ENCODE results near the gene ARL6IP4.
"Not testable (repeated sequence)": the region's sequence is repeated elsewhere in the genome, so short reads cannot be mapped to it uniquely, and the experiment has no call there.

ARL6IP4 gene

DNA sequence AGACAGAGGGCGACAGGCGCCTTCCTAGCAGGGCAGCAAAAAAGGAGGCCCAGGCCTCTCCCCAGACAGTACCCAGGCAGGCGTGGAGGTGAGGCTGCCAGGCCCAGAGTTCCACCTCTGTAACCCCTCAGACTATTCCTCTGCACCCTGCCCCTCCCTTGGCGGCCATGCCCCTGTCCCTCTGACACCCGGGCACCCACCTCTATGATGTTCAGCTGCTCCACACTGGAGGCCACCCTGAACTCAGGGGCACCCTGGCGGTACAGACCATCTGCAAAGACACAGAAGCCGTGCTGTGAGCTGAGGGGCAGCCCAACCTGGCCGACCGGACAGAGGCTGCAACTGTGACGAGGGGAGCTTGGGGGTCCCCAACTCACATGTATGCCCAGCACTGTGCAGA lies 20.1 kb downstream of the ARL6IP4 start:
- Mint-ChIP-seq H3K27me3 (no peaks in the 10 kb centered on the region), H3K27ac (no peak overlapping the region), H3K9me3 (no peaks in the 10 kb centered on the region), H3K4me1 (ENCODE audit: low read depth) (no peaks in the 10 kb centered on the region), H3K36me3 (ENCODE audit: low read depth) (no peaks in the 10 kb centered on the region), H3K4me3 (no peak overlapping the region)

DNA sequence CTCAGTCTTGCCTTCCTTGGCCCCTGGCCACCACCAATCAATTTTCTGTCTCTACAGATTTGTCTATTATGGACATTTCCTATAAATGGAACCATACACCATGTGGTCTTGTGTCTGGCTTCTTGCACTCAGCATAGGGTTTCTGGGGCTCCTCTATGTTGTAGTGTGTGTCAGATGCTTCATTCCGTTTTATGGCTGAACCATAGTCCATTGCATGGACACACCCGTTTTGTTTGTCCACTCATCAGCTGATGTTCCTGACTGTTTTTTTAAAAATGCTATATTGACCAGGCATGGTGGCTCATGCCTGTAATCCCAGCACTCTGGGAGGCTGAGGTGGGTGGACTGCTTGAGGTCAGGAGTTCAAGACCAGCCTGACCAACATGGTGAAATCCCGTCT lies 21.0 kb downstream of the ARL6IP4 start:
- Mint-ChIP-seq H3K4me3 (no peak overlapping the region), H3K27me3 (no peaks in the 10 kb centered on the region), H3K4me1 (ENCODE audit: low read depth) (no peaks in the 10 kb centered on the region), H3K27ac (no peak overlapping the region), H3K9me3 (no peaks in the 10 kb centered on the region), H3K36me3 (ENCODE audit: low read depth) (no peaks in the 10 kb centered on the region)

DNA sequence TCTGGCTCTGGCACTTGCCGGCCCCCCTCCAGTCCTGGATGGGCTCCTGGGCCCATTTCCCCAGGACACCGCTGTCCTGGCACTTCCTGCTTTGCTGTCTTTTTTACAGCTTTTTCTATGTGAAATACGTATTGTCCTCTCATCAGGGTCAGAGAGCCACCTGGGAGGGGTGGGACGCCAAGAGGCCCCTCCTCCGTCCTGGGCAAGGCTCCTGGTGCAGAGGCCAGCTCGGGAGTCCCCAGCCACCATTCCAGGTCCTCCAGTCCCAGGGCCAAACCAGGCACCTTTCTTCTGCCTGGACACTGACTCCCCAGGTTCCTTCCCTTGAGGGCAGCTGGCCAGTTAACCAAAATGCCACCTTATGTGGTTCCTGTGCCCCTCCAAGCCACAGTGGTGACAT lies 22.8 kb downstream of the ARL6IP4 start:
- no peaks in the 10 kb centered on the region for H3K4me1 Mint-ChIP-seq (ENCODE audit: low read depth)
- peak overlapping the region; percentile 14 for H3K27ac Mint-ChIP-seq
- no peaks in the 10 kb centered on the region for H3K27me3 Mint-ChIP-seq
- no peaks in the 10 kb centered on the region for H3K9me3 Mint-ChIP-seq
- H3K36me3 Mint-ChIP-seq (ENCODE audit: low read depth), result peaks cover 3% of the 10 kb centered on the region
- H3K4me3 Mint-ChIP-seq, result no peak overlapping the region

DNA sequence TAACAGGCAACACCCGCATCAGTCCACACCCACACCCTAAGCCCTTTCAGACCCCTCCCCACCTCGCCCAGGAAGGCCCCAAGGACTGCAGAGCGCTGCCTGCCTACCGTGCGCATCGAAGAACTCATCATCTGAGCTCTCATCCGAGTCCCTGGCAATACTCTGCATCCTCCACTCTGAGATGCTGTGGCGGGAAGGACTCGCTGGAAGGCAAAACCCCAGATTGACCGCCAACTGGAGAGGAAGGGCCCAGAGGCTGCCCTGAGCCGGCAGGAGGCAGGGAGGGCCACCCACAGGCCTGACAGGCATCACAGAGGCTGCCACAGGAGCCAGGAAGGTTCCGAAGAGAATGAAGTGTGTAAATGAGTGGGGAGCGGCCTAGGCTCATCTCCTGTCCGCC lies 23.8 kb downstream of the ARL6IP4 start:
- Mint-ChIP-seq H3K36me3 (ENCODE audit: low read depth) (peaks cover 3% of the 10 kb centered on the region), H3K9me3 (no peaks in the 10 kb centered on the region), H3K27ac (no peak overlapping the region), H3K27me3 (no peaks in the 10 kb centered on the region), H3K4me3 (no peak overlapping the region), H3K4me1 (ENCODE audit: low read depth) (no peaks in the 10 kb centered on the region)

- Mint-ChIP-seq H3K27me3 (no peaks in the 10 kb centered on the region), H3K27ac (no peak overlapping the region), H3K9me3 (no peaks in the 10 kb centered on the region), H3K4me3 (no peak overlapping the region), H3K36me3 (ENCODE audit: low read depth) (peaks cover 3% of the 10 kb centered on the region), H3K4me1 (ENCODE audit: low read depth) (no peaks in the 10 kb centered on the region)
These were observed 24.7 kb downstream of the ARL6IP4 start for GRCh38 chr12:123005081-123005626.

DNA sequence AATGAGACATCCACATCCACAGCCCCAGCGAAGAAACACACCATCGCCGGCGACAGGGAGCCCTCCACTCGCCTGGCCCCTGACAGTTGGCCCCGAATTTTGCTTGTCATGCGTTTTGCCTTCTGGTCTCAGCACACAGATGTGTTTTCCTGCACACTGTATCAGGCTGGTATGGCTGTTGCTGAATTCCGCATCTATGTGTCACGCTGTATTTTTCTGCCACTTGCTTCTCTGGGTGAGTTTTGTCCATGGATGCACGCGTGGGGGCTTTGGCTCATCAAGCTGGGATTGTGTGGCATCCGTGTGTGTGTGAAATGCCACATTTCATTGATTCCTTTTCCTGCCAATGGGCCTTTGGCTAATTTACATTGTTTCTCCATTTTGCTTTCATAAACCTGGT lies 26.5 kb downstream of the ARL6IP4 start:
- Mint-ChIP-seq H3K27me3 (no peaks in the 10 kb centered on the region), H3K4me1 (ENCODE audit: low read depth) (no peaks in the 10 kb centered on the region), H3K27ac (no peak overlapping the region), H3K9me3 (no peaks in the 10 kb centered on the region), H3K4me3 (no peak overlapping the region), H3K36me3 (ENCODE audit: low read depth) (peaks cover 3% of the 10 kb centered on the region)

GRCh38 chr12:123010110-123010509 lies 29.6 kb downstream of the ARL6IP4 start:
- Mint-ChIP-seq H3K9me3 (no peaks in the 10 kb centered on the region), H3K36me3 (ENCODE audit: low read depth) (peaks cover 3% of the 10 kb centered on the region), H3K4me1 (ENCODE audit: low read depth) (no peaks in the 10 kb centered on the region), H3K27ac (no peak overlapping the region), H3K4me3 (no peak overlapping the region), H3K27me3 (no peaks in the 10 kb centered on the region)

- Mint-ChIP-seq H3K9me3 (no peaks in the 10 kb centered on the region), H3K4me1 (ENCODE audit: low read depth) (peaks cover 2% of the 10 kb centered on the region), H3K4me3 (no peak overlapping the region), H3K36me3 (ENCODE audit: low read depth) (peaks cover 3% of the 10 kb centered on the region), H3K27ac (no peak overlapping the region), H3K27me3 (no peaks in the 10 kb centered on the region)
These were observed 30.2 kb downstream of the ARL6IP4 start for GRCh38 chr12:123010681-123011080.

GRCh38 chr12:123011701-123012100 lies 31.2 kb downstream of the ARL6IP4 start:
- no peaks in the 10 kb centered on the region for H3K27me3 Mint-ChIP-seq
- H3K4me1 Mint-ChIP-seq (ENCODE audit: low read depth), result peaks cover 3% of the 10 kb centered on the region

GRCh38 chr12:123013185-123014095 lies 33.0 kb downstream of the ARL6IP4 start:
- no peak overlapping the region for H3K4me3 Mint-ChIP-seq
- H3K27me3 Mint-ChIP-seq, result no peaks in the 10 kb centered on the region
- no peaks in the 10 kb centered on the region for H3K9me3 Mint-ChIP-seq
- H3K4me1 Mint-ChIP-seq (ENCODE audit: low read depth), result peaks cover 3% of the 10 kb centered on the region
- no peak overlapping the region for H3K27ac Mint-ChIP-seq
- H3K36me3 Mint-ChIP-seq (ENCODE audit: low read depth), result peaks cover 3% of the 10 kb centered on the region

More at GRCh38 chr12:123011701-123012100, 31.2 kb downstream of the ARL6IP4 start:
- no peak overlapping the region for H3K4me3 Mint-ChIP-seq
- no peaks in the 10 kb centered on the region for H3K9me3 Mint-ChIP-seq
- peaks cover 7% of the 10 kb centered on the region for H3K36me3 Mint-ChIP-seq (ENCODE audit: low read depth)
- no peak overlapping the region for H3K27ac Mint-ChIP-seq

DNA sequence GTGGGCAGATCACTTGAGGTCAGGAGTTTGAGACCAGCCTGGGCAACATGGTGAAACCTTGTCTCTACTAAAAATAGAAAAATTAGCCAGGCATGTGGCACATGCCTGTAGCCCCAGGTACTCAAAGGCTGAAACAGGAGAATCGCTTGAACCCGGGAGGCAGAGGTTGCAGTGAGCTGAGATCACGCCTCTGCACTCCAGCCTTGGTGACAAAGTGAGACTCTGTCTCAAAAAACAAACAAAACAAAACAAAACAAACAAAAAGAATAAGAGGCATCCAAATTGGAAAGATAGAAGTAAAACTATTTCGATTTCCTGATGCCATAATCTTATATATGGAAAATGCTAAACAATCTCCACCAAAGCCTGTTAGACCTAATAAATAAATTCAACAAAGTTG lies 34.0 kb downstream of the ARL6IP4 start:
- H3K27me3 Mint-ChIP-seq; H3K27ac Mint-ChIP-seq; H3K36me3 Mint-ChIP-seq (ENCODE audit: low read depth); H3K4me3 Mint-ChIP-seq; H3K9me3 Mint-ChIP-seq; H3K4me1 Mint-ChIP-seq (ENCODE audit: low read depth): not testable (repeated sequence)

GRCh38 chr12:123017753-123018152 lies 37.3 kb downstream of the ARL6IP4 start:
- Mint-ChIP-seq H3K36me3 (ENCODE audit: low read depth) (peaks cover 3% of the 10 kb centered on the region), H3K4me3 (no peak overlapping the region), H3K4me1 (ENCODE audit: low read depth) (peaks cover 3% of the 10 kb centered on the region), H3K27me3 (no peaks in the 10 kb centered on the region), H3K27ac (no peak overlapping the region), H3K9me3 (no peaks in the 10 kb centered on the region)

DNA sequence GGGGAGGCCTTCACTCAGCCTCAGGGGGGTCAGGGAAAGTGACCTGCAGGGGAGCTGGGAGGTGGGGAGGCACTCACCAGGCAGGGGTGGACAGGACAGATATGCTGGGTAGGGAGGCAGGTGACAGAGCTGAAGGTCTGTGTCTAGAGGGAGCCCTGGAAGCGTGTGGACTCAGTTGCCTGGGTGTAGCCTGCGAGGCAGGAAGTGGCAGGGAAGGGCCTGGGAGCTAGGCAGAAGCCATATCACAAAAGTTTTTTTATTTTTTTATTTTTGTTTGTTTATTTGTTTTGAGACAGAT lies 39.3 kb downstream of the ARL6IP4 start:
- H3K4me3 Mint-ChIP-seq, result no peak overlapping the region
- peaks cover 17% of the 10 kb centered on the region for H3K4me1 Mint-ChIP-seq (ENCODE audit: low read depth)
- no peaks in the 10 kb centered on the region for H3K27me3 Mint-ChIP-seq
- H3K27ac Mint-ChIP-seq, result no peak overlapping the region
- H3K9me3 Mint-ChIP-seq, result no peaks in the 10 kb centered on the region
- H3K36me3 Mint-ChIP-seq (ENCODE audit: low read depth), result peaks cover 3% of the 10 kb centered on the region

GRCh38 chr12:123021688-123022604 lies 41.5 kb downstream of the ARL6IP4 start:
- H3K36me3 Mint-ChIP-seq (ENCODE audit: low read depth), result no peaks in the 10 kb centered on the region
- H3K4me1 Mint-ChIP-seq (ENCODE audit: low read depth), result peaks cover 24% of the 10 kb centered on the region
- no peak overlapping the region for H3K4me3 Mint-ChIP-seq
- H3K27ac Mint-ChIP-seq, result no peak overlapping the region
- no peaks in the 10 kb centered on the region for H3K9me3 Mint-ChIP-seq
- no peaks in the 10 kb centered on the region for H3K27me3 Mint-ChIP-seq

GRCh38 chr12:123022846-123023245 lies 42.4 kb downstream of the ARL6IP4 start:
- Mint-ChIP-seq H3K36me3 (ENCODE audit: low read depth) (no peaks in the 10 kb centered on the region), H3K27ac (no peak overlapping the region), H3K4me1 (ENCODE audit: low read depth) (peaks cover 24% of the 10 kb centered on the region), H3K27me3 (no peaks in the 10 kb centered on the region), H3K4me3 (no peak overlapping the region), H3K9me3 (no peaks in the 10 kb centered on the region)

Data from stimulated activated naive CD8-positive, alpha-beta T cell treated with anti-CD3 and anti-CD28 coated beads, Interleukin-15, Interleukin-2, amounts not matched to agents 100 ng/mL and 50 ng/mL, for 24 hours (primary cell).